Measurements from ENCODE around the gene LMBR1.

The LMBR1 gene

GRCh38 chr7:156759579-156760202, 133.3 kb downstream of the LMBR1 start:
- TF ChIP-seq, protein P1, sequence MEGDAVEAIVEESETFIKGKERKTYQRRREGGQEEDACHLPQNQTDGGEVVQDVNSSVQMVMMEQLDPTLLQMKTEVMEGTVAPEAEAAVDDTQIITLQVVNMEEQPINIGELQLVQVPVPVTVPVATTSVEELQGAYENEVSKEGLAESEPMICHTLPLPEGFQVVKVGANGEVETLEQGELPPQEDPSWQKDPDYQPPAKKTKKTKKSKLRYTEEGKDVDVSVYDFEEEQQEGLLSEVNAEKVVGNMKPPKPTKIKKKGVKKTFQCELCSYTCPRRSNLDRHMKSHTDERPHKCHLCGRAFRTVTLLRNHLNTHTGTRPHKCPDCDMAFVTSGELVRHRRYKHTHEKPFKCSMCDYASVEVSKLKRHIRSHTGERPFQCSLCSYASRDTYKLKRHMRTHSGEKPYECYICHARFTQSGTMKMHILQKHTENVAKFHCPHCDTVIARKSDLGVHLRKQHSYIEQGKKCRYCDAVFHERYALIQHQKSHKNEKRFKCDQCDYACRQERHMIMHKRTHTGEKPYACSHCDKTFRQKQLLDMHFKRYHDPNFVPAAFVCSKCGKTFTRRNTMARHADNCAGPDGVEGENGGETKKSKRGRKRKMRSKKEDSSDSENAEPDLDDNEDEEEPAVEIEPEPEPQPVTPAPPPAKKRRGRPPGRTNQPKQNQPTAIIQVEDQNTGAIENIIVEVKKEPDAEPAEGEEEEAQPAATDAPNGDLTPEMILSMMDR (IDR thresholded peaks at IDR 0.05; ENCODE audit: extremely low read depth, insufficient read depth, missing control alignments) = no peak
- in situ Hi-C loops (cut with MboI; ENCODE audit: low pct_unique_long_range_greater_than_20kb, low sequenced_read_pairs, unreplicated experiment) = no loop called here
- DNase-seq (ENCODE audit: low spot score) = no peak

DNA sequence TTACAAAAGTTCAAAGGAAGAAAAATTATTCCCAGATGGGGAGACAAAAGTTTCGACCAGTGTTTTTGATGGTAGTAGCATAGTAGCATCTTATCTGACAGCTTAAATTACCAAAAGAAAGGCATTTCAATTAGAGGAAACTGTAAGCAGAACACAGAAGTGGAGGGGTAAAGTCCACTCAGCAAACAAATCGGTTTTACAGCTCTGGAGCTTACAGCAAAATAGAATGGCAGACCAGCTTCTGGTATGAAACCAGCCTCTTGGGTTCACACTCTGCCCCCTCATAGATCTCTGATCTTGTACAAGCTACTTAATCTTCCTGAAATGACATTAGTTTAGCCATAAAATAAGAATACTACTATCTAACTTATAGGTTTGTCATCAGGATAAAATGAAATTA, 133.8 kb downstream of the LMBR1 start:
- in situ Hi-C loops (cut with MboI; ENCODE audit: low pct_unique_long_range_greater_than_20kb, low sequenced_read_pairs, unreplicated experiment) = no loop called here
- TF ChIP-seq, protein P1 (IDR thresholded peaks at IDR 0.05; ENCODE audit: extremely low read depth, insufficient read depth, missing control alignments) = no peak
- no peak for DNase-seq (ENCODE audit: low spot score)

GRCh38 chr7:156754201-156754600, 138.8 kb downstream of the LMBR1 start:
- no peak for DNase-seq (ENCODE audit: low spot score)
- TF ChIP-seq, protein P1 (IDR thresholded peaks at IDR 0.05; ENCODE audit: extremely low read depth, insufficient read depth, missing control alignments) = no peak
- in situ Hi-C loops (cut with MboI; ENCODE audit: low pct_unique_long_range_greater_than_20kb, low sequenced_read_pairs, unreplicated experiment) = no loop called here

- no peak for DNase-seq (ENCODE audit: low spot score)
- in situ Hi-C loops (cut with MboI; ENCODE audit: low pct_unique_long_range_greater_than_20kb, low sequenced_read_pairs, unreplicated experiment) = no loop called here
- TF ChIP-seq, protein P1 (IDR thresholded peaks at IDR 0.05; ENCODE audit: extremely low read depth, insufficient read depth, missing control alignments) = no peak
Measured at GRCh38 chr7:156753630-156754029, 139.4 kb downstream of the LMBR1 start.

GRCh38 chr7:156753229-156753560, 139.8 kb downstream of the LMBR1 start:
- in situ Hi-C loops (cut with MboI; ENCODE audit: low pct_unique_long_range_greater_than_20kb, low sequenced_read_pairs, unreplicated experiment) = no loop called here
- DNase-seq (ENCODE audit: low spot score) = no peak
- TF ChIP-seq, protein P1 (IDR thresholded peaks at IDR 0.05; ENCODE audit: extremely low read depth, insufficient read depth, missing control alignments) = no peak

DNA sequence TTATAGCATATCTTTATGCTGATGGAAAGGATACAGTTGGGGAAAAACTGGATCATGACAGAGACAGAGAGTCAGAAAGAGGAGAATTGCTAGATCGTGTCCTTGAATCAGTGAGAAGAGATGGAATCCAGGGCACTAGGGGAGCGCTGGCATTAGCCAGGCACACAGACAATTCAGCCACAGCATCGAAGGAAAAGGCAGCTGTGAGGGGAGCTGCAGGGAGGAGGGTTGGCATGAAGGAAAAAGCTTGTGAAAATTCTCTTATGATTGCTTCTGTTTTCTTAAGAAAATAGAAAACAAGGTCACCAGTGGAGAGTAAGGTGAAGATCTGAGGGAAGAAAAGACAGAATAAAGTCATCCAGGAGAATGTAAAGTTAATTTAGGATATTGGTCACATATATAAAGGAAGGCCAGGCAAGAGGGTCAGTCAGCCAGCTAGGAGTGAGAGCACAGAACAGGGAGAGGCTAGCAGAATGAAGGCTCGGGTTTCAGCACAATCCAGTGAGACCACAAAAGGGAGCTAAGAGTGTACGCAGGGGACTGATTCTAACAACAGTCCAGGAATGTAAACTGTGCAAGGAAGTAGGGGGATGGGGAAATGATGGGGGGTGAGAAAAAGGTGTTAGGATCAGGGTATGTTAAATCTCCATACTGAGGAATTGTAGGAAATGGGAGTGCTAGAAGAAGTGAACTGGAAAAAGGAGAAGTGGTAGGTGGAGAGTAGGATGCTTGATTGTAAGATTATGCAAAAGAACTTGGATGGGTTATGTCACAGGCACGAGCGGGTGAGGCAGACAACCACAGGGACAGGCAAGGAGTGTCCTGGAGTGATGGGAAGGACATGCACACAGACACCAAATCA, 140.4 kb downstream of the LMBR1 start:
- TF ChIP-seq, protein P1 (IDR thresholded peaks at IDR 0.05; ENCODE audit: extremely low read depth, insufficient read depth, missing control alignments) = no peak
- in situ Hi-C loops (cut with MboI; ENCODE audit: low pct_unique_long_range_greater_than_20kb, low sequenced_read_pairs, unreplicated experiment) = no loop called here
- no peak for DNase-seq (ENCODE audit: low spot score)
